Activated CD4-positive, alpha-beta T cell treated with anti-CD3 and anti-CD28 coated beads for 36 hours (primary cell): ENCODE results near the gene RPUSD3. TPM values are rescaled to one million over a fixed set of nuclear protein-coding genes. Genes with fewer than 3 reads are reported as not detected.

Source experiments
- total RNA-seq, 2 experiments: library from RNA; stranded (reverse); gene quantifications; one replicate each; pipeline ENCODE4 v1.2.3, GENCODE V29; 2021

RPUSD3 gene
- total RNA-seq, 2 experiments from 2014 or later, result 79.2 to 81.5 TPM

Other genes starting within 250 kb of the RPUSD3 start
- 10 to 100 TPM; 26.6 to 34.4 TPM for gene MTMR14, start 194.5 kb downstream of the RPUSD3 start, total RNA-seq
- under 1 TPM; 0.14 to 0.30 TPM for gene CPNE9, start 140.2 kb downstream of the RPUSD3 start, total RNA-seq
- 10 to 100 TPM; 23.3 to 25.9 TPM for gene BRPF1, start 112.3 kb downstream of the RPUSD3 start, total RNA-seq
- gene OGG1, start 94.1 kb downstream of the RPUSD3 start, total RNA-seq, result 10 to 100 TPM; 36.4 to 61.6 TPM
- 10 to 100 TPM; 48.4 to 53.1 TPM for gene CAMK1, start 74.1 kb downstream of the RPUSD3 start, total RNA-seq
- 10 to 100 TPM; 80.7 to 96.4 TPM for gene TADA3, start 51.5 kb downstream of the RPUSD3 start, total RNA-seq
- 100 to 1,000 TPM; 164 to 231 TPM for gene ARPC4, start 50.9 kb downstream of the RPUSD3 start, total RNA-seq
- 10 to 100 TPM; 47.5 to 49.8 TPM for gene TTLL3, start 33.7 kb downstream of the RPUSD3 start, total RNA-seq
- not detected for gene CIDEC, start 36.2 kb upstream of the RPUSD3 start, total RNA-seq
- 10 to 100 TPM; 27.1 to 33.0 TPM for gene JAGN1, start 46.6 kb upstream of the RPUSD3 start, total RNA-seq
- 1 to 10 TPM; 2.3 to 3.1 TPM for gene IL17RE, start 58.8 kb upstream of the RPUSD3 start, total RNA-seq
- gene IL17RC, start 73.1 kb upstream of the RPUSD3 start, total RNA-seq, result under 1 TPM; 0.25 to 0.50 TPM
- gene CRELD1, start 89.8 kb upstream of the RPUSD3 start, total RNA-seq, result 10 to 100 TPM; 12.6 to 14.7 TPM
- 1 to 10 TPM; 8.1 to 9.7 TPM for gene PRRT3, start 108.4 kb upstream of the RPUSD3 start, total RNA-seq
- gene EMC3, start 142.8 kb upstream of the RPUSD3 start, total RNA-seq, result 10 to 100 TPM; 37.2 to 38.4 TPM
- gene FANCD2, start 182.4 kb upstream of the RPUSD3 start, total RNA-seq, result 10 to 100 TPM; 86.4 to 87.7 TPM